Gastrocnemius medialis (tissue), 4 donors: ENCODE results near the gene SAMD9L.

ENCODE experiments used
- POLR2A ChIP-seq, 2 donors: fragments of 450-650 bp; IDR thresholded peaks; one replicate each; pipeline ENCODE4 v1.6.1; 2017; ENCODE audit warnings: antibody characterized with exemption in 2 of 2, mild to moderate bottlenecking in 2 of 2, moderate library complexity in 2 of 2
- TF ChIP-seq, protein P1 (sequence below), 5 experiments: fragments of 450-650 bp in 3 of 5; fragments of 200-600 bp in 2 of 5; sonication (generic) in 2 of 5; IDR thresholded peaks in 4 of 5; conservative IDR thresholded peaks in 1 of 5; 1 replicate in 4 of 5; 2 replicates in 1 of 5; pipeline ENCODE4 v1.5.1; 2016 to 2019; ENCODE audit warnings: antibody characterized with exemption in 5 of 5, mild to moderate bottlenecking in 3 of 5, moderate library complexity in 3 of 5

DNA sequence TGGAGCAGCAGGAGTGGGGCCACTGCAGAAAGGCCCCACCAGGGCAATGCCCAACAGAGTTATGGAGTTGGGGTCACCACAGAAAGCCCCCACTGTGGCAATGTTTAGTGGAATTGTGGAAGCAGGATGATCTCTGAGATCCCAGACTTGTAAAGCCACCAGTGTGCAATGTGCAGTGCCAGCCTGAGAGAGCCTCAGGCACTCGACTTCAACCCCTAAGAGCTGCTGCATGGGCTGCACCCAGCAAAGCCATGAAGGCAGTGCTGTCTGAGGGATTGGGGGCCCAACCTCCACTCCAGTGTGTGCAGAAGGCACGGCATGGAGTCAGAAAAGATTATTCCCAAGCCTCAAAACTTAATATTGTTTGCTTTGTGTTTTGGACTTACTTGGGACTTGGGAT lies 50.8 kb downstream of the SAMD9L start:
- TF ChIP-seq, protein P1, sequence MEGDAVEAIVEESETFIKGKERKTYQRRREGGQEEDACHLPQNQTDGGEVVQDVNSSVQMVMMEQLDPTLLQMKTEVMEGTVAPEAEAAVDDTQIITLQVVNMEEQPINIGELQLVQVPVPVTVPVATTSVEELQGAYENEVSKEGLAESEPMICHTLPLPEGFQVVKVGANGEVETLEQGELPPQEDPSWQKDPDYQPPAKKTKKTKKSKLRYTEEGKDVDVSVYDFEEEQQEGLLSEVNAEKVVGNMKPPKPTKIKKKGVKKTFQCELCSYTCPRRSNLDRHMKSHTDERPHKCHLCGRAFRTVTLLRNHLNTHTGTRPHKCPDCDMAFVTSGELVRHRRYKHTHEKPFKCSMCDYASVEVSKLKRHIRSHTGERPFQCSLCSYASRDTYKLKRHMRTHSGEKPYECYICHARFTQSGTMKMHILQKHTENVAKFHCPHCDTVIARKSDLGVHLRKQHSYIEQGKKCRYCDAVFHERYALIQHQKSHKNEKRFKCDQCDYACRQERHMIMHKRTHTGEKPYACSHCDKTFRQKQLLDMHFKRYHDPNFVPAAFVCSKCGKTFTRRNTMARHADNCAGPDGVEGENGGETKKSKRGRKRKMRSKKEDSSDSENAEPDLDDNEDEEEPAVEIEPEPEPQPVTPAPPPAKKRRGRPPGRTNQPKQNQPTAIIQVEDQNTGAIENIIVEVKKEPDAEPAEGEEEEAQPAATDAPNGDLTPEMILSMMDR (IDR thresholded peaks at IDR 0.05 in 4 of 5, conservative IDR thresholded peaks at IDR 0.05 in 1 of 5) = no peak
- no peak for TF ChIP-seq POLR2A (IDR thresholded peaks at IDR 0.05)
